GM21786 (cell line): ENCODE results near the gene C11orf86.
"Not testable (repeated sequence)": the region's sequence is repeated elsewhere in the genome, so short reads cannot be mapped to it uniquely, and the experiment has no call there.

Experiments used
- ATAC-seq: cut with Tn5 transposase; IDR thresholded peaks from one replicate; pipeline ENCODE4 v1.9.1; 2021; ENCODE audit not compliant: unreplicated experiment

C11orf86 gene

DNA sequence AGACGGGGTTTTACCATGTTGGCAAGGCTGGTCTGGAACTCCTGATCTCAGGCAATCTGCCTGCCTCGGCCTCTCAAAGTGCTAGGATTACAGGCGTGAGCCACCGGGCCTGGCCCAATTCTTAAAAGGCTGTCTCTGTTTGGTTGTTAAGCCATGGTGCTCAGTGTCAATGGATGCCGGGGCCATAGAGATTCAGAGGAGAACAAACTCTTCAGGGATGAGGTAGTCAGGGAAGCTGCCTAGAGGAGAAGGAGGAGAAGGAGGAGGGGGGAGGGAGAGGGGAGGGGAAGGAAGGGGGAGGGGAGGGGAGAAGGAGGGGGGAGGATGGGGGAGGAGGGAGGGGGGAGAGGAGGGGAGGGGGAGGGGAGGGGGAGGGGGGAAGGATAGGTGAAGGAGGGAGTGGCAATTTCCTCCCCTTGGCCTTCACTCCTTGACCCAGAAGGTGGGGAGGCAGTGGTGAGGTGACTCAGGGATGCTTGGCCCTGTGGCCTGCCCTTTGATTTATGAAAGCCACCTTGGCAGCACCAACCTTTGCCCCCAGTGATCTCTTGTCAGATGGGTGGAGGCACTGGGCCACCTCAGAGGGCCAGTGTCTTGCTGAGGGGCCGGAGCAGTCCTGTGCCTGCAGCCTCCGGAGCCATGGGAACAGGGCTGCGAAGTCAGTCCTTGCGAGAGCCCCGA lies at the start of gene C11orf86:
TSS of gene C11orf86 (plus strand) at position 581 of the 681 bp plus-strand sequence. CDS start at position 640, 59 bp downstream.
- ATAC-seq = no peak

- ATAC-seq = no peak
Observed at GRCh38 chr11:66929753-66930152, 45.4 kb upstream of the C11orf86 start.

GRCh38 chr11:66932543-66932942 lies 42.6 kb upstream of the C11orf86 start:
- ATAC-seq = no peak

GRCh38 chr11:66933531-66933930 lies 41.6 kb upstream of the C11orf86 start:
- ATAC-seq = no peak

GRCh38 chr11:66934950-66935779 lies 39.9 kb upstream of the C11orf86 start:
- no peak for ATAC-seq

DNA sequence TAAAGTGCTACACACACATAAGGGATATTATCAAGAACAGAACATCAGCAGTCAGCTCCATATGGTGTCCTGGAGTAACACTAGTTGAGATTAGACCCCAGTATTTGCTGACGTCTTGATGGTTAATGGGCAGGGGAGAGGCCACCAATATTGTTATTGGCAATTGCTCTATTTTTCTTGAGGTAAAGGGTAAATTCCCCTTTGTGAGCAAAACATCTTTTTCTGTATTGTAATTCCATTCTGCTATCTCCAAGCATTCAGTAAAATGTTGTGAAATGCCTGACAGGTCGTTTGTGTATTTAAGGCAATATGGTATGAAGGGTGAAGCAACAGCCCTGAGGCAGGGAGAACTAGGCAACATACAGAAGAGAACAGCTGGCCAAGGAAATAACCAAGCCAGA lies 38.8 kb upstream of the C11orf86 start:
- ATAC-seq = no peak

- no peak for ATAC-seq
Observed at GRCh38 chr11:66937193-66937733, 37.8 kb upstream of the C11orf86 start.

DNA sequence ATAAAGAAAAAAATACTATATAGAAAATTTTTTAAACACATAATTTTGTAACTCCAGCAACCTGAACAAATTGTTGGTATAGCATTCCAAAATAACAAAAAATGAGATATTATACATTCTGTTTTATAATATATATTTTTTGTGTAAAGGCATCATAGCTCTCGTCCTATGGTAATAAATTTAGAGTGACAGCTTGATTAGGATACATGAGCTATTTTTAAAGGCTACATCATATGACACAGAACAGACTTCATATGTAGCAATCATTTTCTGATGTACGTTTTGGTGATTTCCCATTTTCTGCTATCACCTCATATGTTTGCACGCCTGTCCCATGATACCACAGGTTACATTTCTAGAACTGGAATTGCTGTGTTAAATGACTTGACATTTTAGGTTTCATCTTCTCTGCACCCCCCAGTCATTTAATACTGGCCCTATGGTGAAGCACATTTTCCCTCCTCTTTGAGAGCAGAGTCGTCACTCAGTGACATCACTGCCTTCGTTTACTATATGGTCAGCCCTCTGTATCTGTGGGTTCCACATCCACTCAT lies 36.4 kb upstream of the C11orf86 start:
- no peak for ATAC-seq

- no peak for ATAC-seq
Observed at GRCh38 chr11:66950112-66950535, 25.0 kb upstream of the C11orf86 start.

DNA sequence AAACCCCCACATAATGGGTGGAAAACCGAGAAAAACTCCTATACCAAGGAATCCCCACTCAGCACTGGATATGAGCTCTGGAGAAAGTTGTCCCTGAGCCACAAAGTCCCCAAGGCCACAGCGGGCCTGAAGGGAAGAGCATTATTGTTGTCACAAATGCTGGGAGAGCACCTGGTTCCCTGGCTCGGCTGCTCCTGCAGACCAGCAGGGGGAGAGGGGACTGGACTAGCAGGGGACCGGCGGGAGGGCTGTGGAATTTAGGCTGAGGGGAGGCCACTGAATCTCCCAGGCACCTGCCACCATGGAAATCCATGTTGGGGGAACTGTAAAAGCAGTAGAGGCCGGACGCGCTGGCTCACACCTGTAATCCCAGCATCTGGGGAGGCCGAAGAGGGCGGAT lies 24.0 kb upstream of the C11orf86 start:
- ATAC-seq = no peak

DNA sequence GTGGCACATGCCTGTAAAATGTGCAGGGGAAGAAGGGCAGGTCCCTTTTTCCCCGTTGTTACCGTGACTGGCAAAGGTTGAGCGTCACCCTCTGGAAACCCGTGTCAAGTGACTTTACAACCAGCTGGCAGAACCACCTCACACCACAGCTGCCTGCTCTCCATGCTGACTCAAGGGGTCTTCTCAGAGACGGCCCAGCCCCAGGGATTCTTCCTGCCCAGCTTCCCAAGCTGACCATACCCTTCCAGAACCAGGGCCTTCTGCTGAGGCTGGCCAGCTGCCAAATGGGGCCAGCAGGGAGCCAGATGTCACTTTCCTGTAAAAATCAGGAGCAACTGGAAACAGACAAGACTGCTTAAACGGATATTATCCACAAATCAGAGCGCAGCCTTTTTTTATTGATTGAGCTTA lies 23.2 kb upstream of the C11orf86 start:
- no peak for ATAC-seq

- no peak for ATAC-seq
Observed at GRCh38 chr11:66953081-66953833, 21.8 kb upstream of the C11orf86 start.

DNA sequence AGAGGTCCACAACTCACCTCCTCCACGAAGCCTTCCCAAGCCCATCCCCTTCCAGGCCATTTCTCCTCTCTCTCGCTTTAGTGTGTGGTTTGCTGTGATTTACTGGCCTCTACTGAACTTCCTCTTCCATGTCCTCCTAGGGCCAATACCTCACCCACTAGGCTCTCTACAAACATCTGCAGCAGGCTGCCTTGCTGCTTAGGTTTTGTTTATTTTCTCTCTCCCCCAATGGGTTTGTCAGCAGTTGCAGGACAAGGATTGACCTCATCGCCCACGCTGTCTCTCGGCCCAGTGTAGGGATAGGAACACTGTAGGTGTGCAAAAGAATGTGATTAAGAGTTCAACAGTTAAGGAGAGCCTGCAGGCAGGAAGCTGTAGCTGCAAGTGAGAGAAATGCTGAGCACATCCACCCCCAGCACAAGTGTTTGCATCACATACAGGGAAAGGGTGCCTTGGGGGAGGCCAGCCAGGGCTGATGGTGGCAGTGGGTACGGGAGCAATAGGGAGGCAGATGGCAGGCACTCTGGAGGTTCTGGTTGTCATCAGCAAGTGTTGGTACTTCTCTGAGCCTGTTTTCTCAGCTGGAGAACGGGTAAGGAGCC lies 18.3 kb upstream of the C11orf86 start:
- no peak for ATAC-seq

GRCh38 chr11:66957971-66958231 lies 17.2 kb upstream of the C11orf86 start:
- ATAC-seq = peak; percentile 19

GRCh38 chr11:66958232-66958955 lies 16.7 kb upstream of the C11orf86 start, which contains the start of gene PC:
PC (minus strand) TSS chr11:66958383; CDS start chr11:66872159, 86,224 bp downstream.
- peak; percentile 97 for ATAC-seq

GRCh38 chr11:66958956-66959274 lies 16.2 kb upstream of the C11orf86 start:
- ATAC-seq = no peak

GRCh38 chr11:66961691-66962213 lies 13.4 kb upstream of the C11orf86 start:
- ATAC-seq = not testable (repeated sequence)

GRCh38 chr11:66962247-66962646 lies 12.9 kb upstream of the C11orf86 start:
- ATAC-seq = no peak

DNA sequence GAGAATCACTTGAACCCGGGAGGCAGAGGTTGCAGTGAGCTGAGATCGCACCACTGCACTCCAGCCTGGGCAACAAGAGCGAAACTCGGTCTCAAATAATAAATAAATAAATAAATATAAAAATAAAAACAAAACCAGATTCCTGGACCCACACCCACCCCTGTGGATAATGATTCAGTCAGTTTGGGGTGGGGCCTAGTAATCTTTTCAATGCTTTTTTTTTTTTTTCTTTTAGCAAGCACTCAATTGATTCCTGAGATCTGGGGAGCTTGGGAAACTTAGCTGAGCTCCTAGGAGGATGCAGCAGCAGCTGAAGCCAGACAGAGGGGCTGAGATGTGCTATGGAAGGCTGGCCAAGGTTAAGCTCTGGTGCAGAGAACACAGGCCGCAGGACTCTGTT lies 12.3 kb upstream of the C11orf86 start:
- no peak for ATAC-seq

DNA sequence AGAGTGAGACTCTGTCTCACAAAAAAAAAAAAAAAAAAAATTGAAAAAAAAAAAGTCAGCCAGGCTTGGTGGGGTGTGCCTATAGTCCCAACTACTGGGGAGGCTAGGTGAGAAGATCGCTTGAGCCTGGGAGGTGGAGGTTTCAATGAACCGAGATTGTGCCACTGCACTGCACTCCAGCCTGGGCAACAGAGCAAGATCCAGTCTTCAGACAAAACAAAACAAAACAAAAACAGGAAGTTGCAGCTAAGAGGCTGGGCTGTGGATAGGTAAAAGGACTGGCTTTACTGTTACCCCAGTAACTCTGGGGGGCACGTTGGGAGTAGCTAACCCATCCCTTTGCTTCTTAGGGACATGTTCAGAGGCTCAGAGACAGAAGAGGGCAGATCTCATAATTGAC lies 10.6 kb upstream of the C11orf86 start:
- no peak for ATAC-seq
